Measurements from ENCODE around the gene SLC16A9. TPM values are rescaled to one million over a fixed set of nuclear protein-coding genes. Genes with fewer than 3 reads are reported as not detected.

Gene SLC16A9
- total RNA-seq, 1 donor from 2014 or later: 23.1 TPM

DNA sequence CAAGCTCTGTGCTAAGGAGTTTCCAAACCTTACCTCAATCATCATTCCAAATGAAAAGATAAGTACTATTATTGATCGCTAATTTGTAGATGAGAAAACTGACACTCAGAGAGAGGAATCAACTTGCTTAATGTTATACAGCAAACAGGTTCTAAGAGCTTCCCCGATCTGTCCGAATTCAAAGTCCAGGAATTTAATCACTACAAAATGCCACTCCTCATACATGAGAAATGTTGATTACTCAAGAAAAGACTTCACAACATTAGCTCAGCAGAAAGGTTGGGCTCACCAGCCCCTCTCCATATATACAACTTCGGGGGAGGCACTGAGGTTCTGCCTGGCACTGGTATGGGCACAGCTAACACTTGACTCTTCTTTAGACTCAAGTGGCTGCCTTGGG is 80.7 kb downstream of the SLC16A9 start:
- no peak overlapping the region for H3K4me3 Mint-ChIP-seq
- H3K27me3 Mint-ChIP-seq (ENCODE audit: low read depth): no peaks in the 10 kb centered on the region
- H3K4me1 Mint-ChIP-seq: peaks cover 5% of the 10 kb centered on the region
- TF ChIP-seq, protein P1, sequence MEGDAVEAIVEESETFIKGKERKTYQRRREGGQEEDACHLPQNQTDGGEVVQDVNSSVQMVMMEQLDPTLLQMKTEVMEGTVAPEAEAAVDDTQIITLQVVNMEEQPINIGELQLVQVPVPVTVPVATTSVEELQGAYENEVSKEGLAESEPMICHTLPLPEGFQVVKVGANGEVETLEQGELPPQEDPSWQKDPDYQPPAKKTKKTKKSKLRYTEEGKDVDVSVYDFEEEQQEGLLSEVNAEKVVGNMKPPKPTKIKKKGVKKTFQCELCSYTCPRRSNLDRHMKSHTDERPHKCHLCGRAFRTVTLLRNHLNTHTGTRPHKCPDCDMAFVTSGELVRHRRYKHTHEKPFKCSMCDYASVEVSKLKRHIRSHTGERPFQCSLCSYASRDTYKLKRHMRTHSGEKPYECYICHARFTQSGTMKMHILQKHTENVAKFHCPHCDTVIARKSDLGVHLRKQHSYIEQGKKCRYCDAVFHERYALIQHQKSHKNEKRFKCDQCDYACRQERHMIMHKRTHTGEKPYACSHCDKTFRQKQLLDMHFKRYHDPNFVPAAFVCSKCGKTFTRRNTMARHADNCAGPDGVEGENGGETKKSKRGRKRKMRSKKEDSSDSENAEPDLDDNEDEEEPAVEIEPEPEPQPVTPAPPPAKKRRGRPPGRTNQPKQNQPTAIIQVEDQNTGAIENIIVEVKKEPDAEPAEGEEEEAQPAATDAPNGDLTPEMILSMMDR (conservative IDR thresholded peaks at IDR 0.05): no peak
- no peak overlapping the region for H3K27ac Mint-ChIP-seq (ENCODE audit: unreplicated experiment)
- no peak for DNase-seq (ENCODE audit: low read depth, low spot score)
- no peaks in the 10 kb centered on the region for H3K36me3 Mint-ChIP-seq (ENCODE audit: low read depth)
- H3K9me3 Mint-ChIP-seq: no peaks in the 10 kb centered on the region

DNA sequence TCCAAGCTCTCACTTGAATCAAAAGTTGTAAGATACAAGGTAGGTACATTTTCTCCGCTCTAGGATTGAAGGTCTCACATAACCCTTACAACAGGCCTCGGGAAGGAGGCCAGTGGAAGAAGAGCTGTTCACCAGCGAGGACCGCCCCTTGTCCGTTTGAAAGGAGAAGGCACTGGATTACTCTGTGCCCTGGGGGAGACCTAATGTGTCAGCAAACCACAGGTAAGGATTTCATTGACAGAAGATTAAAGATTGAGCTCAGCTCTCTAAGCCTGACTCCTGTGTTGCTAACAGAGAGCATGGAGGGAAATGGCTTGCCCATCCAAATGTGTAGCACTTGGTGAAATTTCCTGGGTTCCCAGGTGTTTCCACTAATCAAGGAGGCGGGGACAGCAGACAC is 81.2 kb downstream of the SLC16A9 start:
- Mint-ChIP-seq H3K27ac (ENCODE audit: unreplicated experiment) (no peak overlapping the region), H3K27me3 (ENCODE audit: low read depth) (no peaks in the 10 kb centered on the region), H3K4me3 (no peak overlapping the region), H3K36me3 (ENCODE audit: low read depth) (no peaks in the 10 kb centered on the region), H3K9me3 (no peaks in the 10 kb centered on the region), H3K4me1 (peaks cover 5% of the 10 kb centered on the region)
- TF ChIP-seq, protein P1 (conservative IDR thresholded peaks at IDR 0.05): no peak
- no peak for DNase-seq (ENCODE audit: low read depth, low spot score)

DNA sequence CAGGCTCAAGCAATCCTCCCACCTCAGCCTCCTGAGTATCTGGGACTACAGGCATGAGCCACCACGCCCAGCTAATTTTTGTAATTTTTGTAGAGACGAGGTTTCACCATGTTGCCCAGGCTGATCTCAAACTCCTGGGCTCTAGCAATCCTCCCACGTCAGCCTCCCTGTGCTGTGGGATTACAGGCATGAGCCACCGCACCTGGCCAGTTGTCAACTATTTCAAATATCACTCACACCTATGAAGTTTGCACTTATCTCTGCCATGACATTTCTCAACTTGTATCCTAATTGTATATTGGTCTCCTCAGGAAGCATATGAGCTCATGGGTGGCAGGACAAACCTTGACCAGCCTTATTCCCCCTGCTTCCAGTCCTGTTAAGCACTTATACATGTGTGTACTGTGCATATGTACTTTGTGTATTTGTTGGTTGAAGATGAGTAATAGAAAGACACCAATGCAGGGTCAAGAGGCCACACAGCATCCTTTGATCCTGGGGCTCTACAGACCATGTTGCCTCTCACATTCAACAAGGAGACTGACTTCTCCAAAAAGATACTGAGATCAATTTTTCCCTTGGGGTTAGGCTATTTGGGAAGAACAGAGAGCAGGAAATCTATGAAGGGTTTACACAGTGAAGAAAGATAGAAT is 82.2 kb downstream of the SLC16A9 start:
- H3K27me3 Mint-ChIP-seq (ENCODE audit: low read depth): no peaks in the 10 kb centered on the region
- TF ChIP-seq, protein P1 (conservative IDR thresholded peaks at IDR 0.05): no peak
- no peak for DNase-seq (ENCODE audit: low read depth, low spot score)
- H3K4me3 Mint-ChIP-seq: no peak overlapping the region
- peaks cover 5% of the 10 kb centered on the region for H3K4me1 Mint-ChIP-seq
- no peak overlapping the region for H3K27ac Mint-ChIP-seq (ENCODE audit: unreplicated experiment)
- H3K36me3 Mint-ChIP-seq (ENCODE audit: low read depth): no peaks in the 10 kb centered on the region
- H3K9me3 Mint-ChIP-seq: no peaks in the 10 kb centered on the region

DNA sequence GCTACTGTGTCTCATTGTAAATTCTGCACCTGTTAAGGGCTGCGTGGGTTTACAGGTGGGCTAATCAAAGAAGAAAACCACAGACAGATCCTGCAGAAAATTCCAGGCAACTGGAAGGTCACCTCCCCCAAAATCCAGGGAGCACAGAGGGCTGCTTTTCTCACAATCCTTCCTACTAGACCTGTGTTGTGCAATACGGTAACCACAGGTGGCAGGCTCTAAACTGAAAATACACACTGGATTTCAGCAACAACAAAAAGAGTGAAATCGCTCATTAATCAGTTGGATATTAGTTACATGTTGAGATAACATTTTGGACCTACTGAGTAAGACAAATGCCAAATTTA is 83.2 kb downstream of the SLC16A9 start:
- peaks cover 5% of the 10 kb centered on the region for H3K4me1 Mint-ChIP-seq
- no peak overlapping the region for H3K27ac Mint-ChIP-seq (ENCODE audit: unreplicated experiment)
- DNase-seq (ENCODE audit: low read depth, low spot score): no peak
- H3K9me3 Mint-ChIP-seq: no peaks in the 10 kb centered on the region
- no peaks in the 10 kb centered on the region for H3K27me3 Mint-ChIP-seq (ENCODE audit: low read depth)
- H3K36me3 Mint-ChIP-seq (ENCODE audit: low read depth): no peaks in the 10 kb centered on the region
- TF ChIP-seq, protein P1 (conservative IDR thresholded peaks at IDR 0.05): no peak
- no peak overlapping the region for H3K4me3 Mint-ChIP-seq

DNA sequence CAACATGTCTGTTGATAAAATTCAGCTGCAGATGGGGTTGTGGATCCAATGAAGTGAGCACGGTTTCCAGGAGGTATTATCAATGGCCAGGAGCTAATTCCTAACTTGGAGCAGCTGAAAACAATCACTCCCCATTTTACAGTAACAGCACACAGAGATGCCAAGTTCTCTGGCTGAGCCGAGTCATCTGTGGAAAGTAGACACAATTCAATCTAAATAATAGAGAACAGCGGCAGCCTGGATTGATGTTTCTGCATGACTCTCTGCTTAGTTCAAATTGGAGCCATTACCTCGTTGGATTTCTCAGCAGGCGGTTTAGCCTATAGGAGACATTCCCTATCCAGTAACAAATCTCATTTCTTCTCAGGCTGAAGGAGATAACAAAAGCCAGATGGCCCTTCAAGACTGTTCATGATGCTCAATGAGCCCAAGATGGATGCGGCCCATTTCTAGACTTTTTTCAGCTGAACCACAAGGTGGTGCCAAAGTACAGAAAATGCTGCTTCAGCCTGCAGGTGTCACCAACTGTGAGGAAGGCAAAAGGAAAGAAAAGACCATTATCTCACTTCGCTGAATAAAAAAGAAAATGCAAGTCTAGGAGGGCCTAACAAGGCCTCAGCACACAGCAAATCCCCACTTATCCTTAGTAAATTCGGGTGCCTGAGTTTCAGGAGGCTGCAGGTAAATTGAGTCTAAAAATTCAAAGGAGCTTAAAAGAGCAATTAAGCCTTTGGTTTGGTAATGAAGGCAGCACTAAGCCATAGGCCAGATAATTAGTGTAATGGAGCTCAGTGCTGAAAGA is 83.7 kb downstream of the SLC16A9 start:
- no peak overlapping the region for H3K27ac Mint-ChIP-seq (ENCODE audit: unreplicated experiment)
- H3K36me3 Mint-ChIP-seq (ENCODE audit: low read depth): no peaks in the 10 kb centered on the region
- DNase-seq (ENCODE audit: low read depth, low spot score): peak; percentile 33
- TF ChIP-seq, protein P1 (conservative IDR thresholded peaks at IDR 0.05): peak; percentile 91
- no peaks in the 10 kb centered on the region for H3K27me3 Mint-ChIP-seq (ENCODE audit: low read depth)
- peaks cover 5% of the 10 kb centered on the region for H3K4me1 Mint-ChIP-seq
- H3K4me3 Mint-ChIP-seq: no peak overlapping the region
- no peaks in the 10 kb centered on the region for H3K9me3 Mint-ChIP-seq

Data from neural crest cell (in vitro differentiated cells).